Fibroblast of lung (primary cell): ENCODE data around the gene MDK. TPM values are rescaled to one million over a fixed set of nuclear protein-coding genes. Genes with fewer than 3 reads are reported as not detected.

Experiments
- DNase-seq, 2 donors: peaks; one replicate each; pipeline versions ENCODE4 v3.0.0 to v3.0.0-alpha.2; 2010; ENCODE audit warnings: low read depth in 2 of 2
- H2AFZ ChIP-seq: 2 replicates; pipeline ENCODE4 v1.5.1; 2012; ENCODE audit warnings: low read length, control low read depth, inconsistent platforms
- H3K27ac ChIP-seq: 2 replicates; pipeline ENCODE4 v1.5.1; 2011; ENCODE audit warnings: low read length, control low read depth; ENCODE audit not compliant: insufficient read depth
- H3K27me3 ChIP-seq: 2 replicates; pipeline ENCODE4 v1.5.1; 2011; ENCODE audit warnings: mild to moderate bottlenecking, low read length; ENCODE audit not compliant: control insufficient read depth, insufficient read depth
- H3K36me3 ChIP-seq: 2 replicates; pipeline ENCODE4 v1.5.1; 2011; ENCODE audit warnings: low read length; ENCODE audit not compliant: control insufficient read depth, insufficient read depth
- H3K4me1 ChIP-seq: 2 replicates; pipeline ENCODE4 v1.5.1; 2011; ENCODE audit warnings: low read length; ENCODE audit not compliant: control insufficient read depth, insufficient read depth; ENCODE audit errors: extremely low read depth
- H3K4me2 ChIP-seq: 2 replicates; pipeline ENCODE4 v1.5.1; 2011; ENCODE audit warnings: low read length, control low read depth; ENCODE audit not compliant: insufficient read depth; ENCODE audit errors: extremely low read depth
- H3K4me3 ChIP-seq, 4 experiments: fragments of 200-600 bp in 1 of 4; sonication (generic) in 1 of 4; replicated peaks in 1 of 4; 2 replicates each; pipeline ENCODE4 v1.5.1; 2011 to 2016; ENCODE audit warnings: low read length in 4 of 4, low read depth in 3 of 4, mild to moderate bottlenecking in 3 of 4, control low read depth in 2 of 4, inconsistent platforms in 1 of 4, mixed read lengths in 1 of 4; ENCODE audit not compliant: insufficient read depth in 1 of 4; ENCODE audit errors: control extremely low read depth in 1 of 4
- H3K79me2 ChIP-seq: 2 replicates; pipeline ENCODE4 v1.5.1; 2012; ENCODE audit warnings: mild to moderate bottlenecking, low read length, inconsistent platforms; ENCODE audit not compliant: control insufficient read depth, insufficient read depth
- H3K9ac ChIP-seq: 2 replicates; pipeline ENCODE4 v1.5.1; 2011; ENCODE audit warnings: mild to moderate bottlenecking, low read length, control low read depth; ENCODE audit not compliant: insufficient read depth
- H3K9me3 ChIP-seq: 2 replicates; pipeline ENCODE4 v1.5.1; 2012; ENCODE audit warnings: low read depth, low read length; ENCODE audit not compliant: control insufficient read depth, insufficient read depth
- H4K20me1 ChIP-seq: 2 replicates; pipeline ENCODE4 v1.5.1; 2011; ENCODE audit warnings: low read length; ENCODE audit not compliant: control insufficient read depth, insufficient read depth; ENCODE audit errors: extremely low read depth
- EZH2 ChIP-seq: IDR thresholded peaks from 2 replicates; pipeline ENCODE4 v1.5.1; 2012; ENCODE audit warnings: low read length, control low read depth, mild to moderate bottlenecking; ENCODE audit errors: missing control alignments
- polyA minus RNA-seq: library from RNA; depleted of rRNA, polyadenylated mRNA; stranded (reverse); fragments of >200 nt; gene quantifications from 2 replicates; pipeline ENCODE4 v1.2.3, GENCODE V29; 2011; ENCODE audit warnings: low replicate concordance
- polyA plus RNA-seq, 2 donors: library from polyadenylated mRNA; depleted of rRNA in 1 of 2; stranded (reverse) in 1 of 2; unstranded in 1 of 2; fragments of >200 nt; gene quantifications; 2 replicates each; pipeline ENCODE4 v1.2.1, GENCODE V29; 2011 to 2012; ENCODE audit warnings: missing spikeins in 1 of 2
- total RNA-seq: library from RNA; depleted of rRNA; stranded (reverse); fragments of >200 nt; gene quantifications from 2 replicates; pipeline ENCODE4 v1.2.1, GENCODE V29; 2014
- TF ChIP-seq, protein P1 (sequence below), 2 donors: IDR thresholded peaks in 1 of 2; conservative IDR thresholded peaks in 1 of 2; 1 replicate in 1 of 2; 2 replicates in 1 of 2; pipeline ENCODE4 v1.5.1; 2011 to 2012; ENCODE audit warnings: low read length in 2 of 2, control low read depth in 1 of 2, inconsistent platforms in 1 of 2, low read depth in 1 of 2, mild to moderate bottlenecking in 1 of 2

MDK gene
- total RNA-seq (44.6 and 93.2 TPM in 2 replicates), polyA plus RNA-seq (131 and 169 TPM in 2 replicates), polyA minus RNA-seq (45.2 and 79.7 TPM in 2 replicates)
- polyA plus RNA-seq (2012), result 157 and 188 TPM in 2 replicates

DNA sequence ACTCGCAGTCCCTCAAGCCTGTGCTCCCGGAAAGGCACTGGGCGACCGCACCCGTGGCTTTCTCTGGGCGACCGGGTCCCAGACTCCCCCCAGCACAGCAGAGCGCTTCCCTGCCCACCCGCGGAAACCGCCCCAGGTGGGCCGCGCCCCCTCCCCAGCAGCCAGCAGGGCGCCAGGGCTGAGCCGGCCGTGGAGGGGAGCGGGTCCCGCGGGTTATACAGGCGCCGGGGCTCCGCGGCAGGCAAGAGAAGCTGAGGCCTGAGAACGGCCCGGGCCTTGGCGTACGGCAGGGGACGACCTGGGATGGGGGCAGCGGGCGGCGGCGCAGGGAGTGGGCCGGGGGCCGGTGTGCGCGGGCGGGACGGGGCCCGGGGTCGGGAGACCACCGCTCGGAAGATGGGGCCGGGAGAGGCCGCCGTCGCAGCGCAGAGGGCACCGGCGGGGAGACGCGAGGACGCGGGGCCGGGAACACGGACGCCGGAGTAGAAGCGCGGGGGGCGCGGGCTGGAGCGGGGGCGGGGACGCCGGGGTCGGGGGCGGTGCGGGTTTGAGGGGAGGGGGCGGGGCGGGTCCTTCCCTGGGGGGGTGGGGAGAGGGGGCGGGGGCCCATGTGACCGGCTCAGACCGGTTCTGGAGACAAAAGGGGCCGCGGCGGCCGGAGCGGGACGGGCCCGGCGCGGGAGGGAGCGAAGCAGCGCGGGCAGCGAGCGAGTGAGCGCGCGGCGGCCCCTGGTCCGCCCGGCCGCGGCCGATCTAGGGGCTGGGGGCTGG is at the start of gene MDK:
TSS of gene MDK (plus strand) at position 622 of the 771 bp plus-strand sequence. CDS start 389 bp downstream, outside the sequence.
- H3K27ac ChIP-seq, result peak within 1 kb of the TSS; percentile 62

DNA sequence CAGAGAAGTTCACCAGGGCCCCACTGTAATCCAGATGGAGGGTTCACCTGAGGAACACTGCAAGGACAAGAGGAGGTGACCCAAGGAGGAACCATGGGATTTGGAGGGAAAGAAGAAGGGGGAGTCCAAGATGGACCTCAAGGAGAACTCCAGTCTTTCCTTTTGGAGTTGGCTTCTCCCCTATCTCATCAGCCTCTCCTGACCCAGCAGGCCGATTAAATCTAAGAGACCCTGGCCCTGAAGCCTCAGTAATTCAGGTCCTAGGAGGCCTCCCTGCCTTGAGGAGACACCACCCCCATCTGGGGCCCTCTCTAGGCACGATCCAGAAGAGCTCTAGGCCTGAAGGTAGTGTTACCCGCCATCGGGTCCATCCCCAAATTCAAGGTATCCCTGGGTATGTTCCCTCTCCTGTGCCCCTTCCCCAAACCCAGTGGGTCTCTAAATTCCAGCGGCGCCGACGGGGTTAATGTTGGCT is 49.3 kb upstream of the MDK start:
- H3K9me3 ChIP-seq, result no peaks in the 10 kb centered on the region
- H4K20me1 ChIP-seq, result no peaks in the 10 kb centered on the region
- H3K9ac ChIP-seq, result no peak overlapping the region
- H3K4me2 ChIP-seq, result no peak overlapping the region
- no peak overlapping the region for H3K27ac ChIP-seq
- no peak overlapping the region for H2AFZ ChIP-seq
- TF ChIP-seq, protein P1, sequence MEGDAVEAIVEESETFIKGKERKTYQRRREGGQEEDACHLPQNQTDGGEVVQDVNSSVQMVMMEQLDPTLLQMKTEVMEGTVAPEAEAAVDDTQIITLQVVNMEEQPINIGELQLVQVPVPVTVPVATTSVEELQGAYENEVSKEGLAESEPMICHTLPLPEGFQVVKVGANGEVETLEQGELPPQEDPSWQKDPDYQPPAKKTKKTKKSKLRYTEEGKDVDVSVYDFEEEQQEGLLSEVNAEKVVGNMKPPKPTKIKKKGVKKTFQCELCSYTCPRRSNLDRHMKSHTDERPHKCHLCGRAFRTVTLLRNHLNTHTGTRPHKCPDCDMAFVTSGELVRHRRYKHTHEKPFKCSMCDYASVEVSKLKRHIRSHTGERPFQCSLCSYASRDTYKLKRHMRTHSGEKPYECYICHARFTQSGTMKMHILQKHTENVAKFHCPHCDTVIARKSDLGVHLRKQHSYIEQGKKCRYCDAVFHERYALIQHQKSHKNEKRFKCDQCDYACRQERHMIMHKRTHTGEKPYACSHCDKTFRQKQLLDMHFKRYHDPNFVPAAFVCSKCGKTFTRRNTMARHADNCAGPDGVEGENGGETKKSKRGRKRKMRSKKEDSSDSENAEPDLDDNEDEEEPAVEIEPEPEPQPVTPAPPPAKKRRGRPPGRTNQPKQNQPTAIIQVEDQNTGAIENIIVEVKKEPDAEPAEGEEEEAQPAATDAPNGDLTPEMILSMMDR (conservative IDR thresholded peaks at IDR 0.05 in 1 of 2, IDR thresholded peaks at IDR 0.05 in 1 of 2; ENCODE audit: low read depth in 1 of 2, low read length in 2 of 2), result no peak
- TF ChIP-seq EZH2, result peak; percentile 98
- no peaks in the 10 kb centered on the region for H3K4me1 ChIP-seq
- H3K36me3 ChIP-seq, result no peaks in the 10 kb centered on the region
- no peaks in the 10 kb centered on the region for H3K79me2 ChIP-seq
- H3K27me3 ChIP-seq, result peaks cover 47% of the 10 kb centered on the region
- DNase-seq, result no peak
- H3K4me3 ChIP-seq, result no peak overlapping the region

More for the DNA sequence above, at the start of gene MDK:
- H3K27me3 ChIP-seq, result no peaks in the 10 kb centered on the region
- DNase-seq, result no peak
- peaks cover 5% of the 10 kb centered on the region for H3K36me3 ChIP-seq
- H3K79me2 ChIP-seq, result no peaks in the 10 kb centered on the region
- H3K4me2 ChIP-seq, result peak within 1 kb of the TSS; percentile 87
- peak within 1 kb of the TSS; percentile 29 for H2AFZ ChIP-seq
- no peaks in the 10 kb centered on the region for H3K9me3 ChIP-seq
- peak within 1 kb of the TSS; percentile 57 for H3K9ac ChIP-seq
- peak within 1 kb of the TSS; percentile 53 to 59 (median 56) for H3K4me3 ChIP-seq
- TF ChIP-seq EZH2, result no peak
- TF ChIP-seq, protein P1 (conservative IDR thresholded peaks at IDR 0.05 in 1 of 2, IDR thresholded peaks at IDR 0.05 in 1 of 2; ENCODE audit: low read depth in 1 of 2, low read length in 2 of 2), result no peak
- no peaks in the 10 kb centered on the region for H4K20me1 ChIP-seq
- H3K4me1 ChIP-seq, result peaks cover 10% of the 10 kb centered on the region

DNA sequence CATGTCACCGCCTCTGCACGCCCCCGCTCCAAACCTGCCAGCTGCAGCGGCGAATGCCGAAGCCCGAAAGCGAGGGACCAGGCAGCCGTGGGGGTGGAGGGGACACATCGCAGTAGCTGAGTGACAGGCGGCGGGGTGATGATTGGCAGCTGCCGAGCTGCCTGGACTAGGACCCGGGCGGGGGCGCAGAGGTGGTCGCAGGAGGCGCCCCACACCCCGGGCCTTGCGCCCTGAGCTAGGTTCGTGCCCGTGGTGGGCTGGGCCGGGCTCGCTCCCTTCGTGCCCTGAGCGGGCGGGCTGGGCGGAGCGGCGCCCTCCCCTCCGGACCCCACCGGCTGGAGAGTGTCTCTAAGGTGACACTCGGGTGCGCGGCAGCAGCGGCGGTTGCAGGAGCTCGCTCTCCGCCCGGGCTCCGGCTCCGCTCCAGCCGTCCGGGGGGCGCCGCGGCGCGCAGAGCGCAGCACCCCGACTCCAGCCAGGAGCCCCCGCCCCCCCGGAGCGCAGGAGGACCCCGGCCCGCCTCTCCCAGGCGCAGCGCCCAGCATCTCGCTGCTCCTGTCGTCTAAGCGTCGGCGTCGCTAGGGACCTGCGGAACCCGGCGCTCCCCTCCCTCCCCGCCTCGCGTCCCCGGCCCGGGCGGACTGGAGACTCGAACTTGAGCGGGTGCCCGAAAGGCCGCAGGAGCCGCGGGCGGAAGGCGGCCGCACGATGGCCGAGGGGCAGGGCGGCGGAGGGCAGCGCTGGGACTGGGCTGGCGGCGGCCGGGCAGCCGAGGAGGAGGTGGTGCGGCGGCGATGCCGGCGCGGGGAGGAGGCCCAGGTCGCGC is 48.7 kb upstream of the MDK start:
- Histone ChIP-seq H3K9me3 (no peaks in the 10 kb centered on the region), H2AFZ (no peak overlapping the region), H3K27me3 (peaks cover 47% of the 10 kb centered on the region), H3K4me2 (peak overlapping the region; percentile 44), H3K79me2 (no peaks in the 10 kb centered on the region), H3K27ac (no peak overlapping the region), H3K36me3 (no peaks in the 10 kb centered on the region), H4K20me1 (no peaks in the 10 kb centered on the region), H3K4me1 (no peaks in the 10 kb centered on the region), H3K9ac (peak overlapping the region; percentile 7), H3K4me3 (peak overlapping the region in 1 of 4 experiments; percentile 30)
- no peak for DNase-seq
- TF ChIP-seq, protein P1 (conservative IDR thresholded peaks at IDR 0.05 in 1 of 2, IDR thresholded peaks at IDR 0.05 in 1 of 2; ENCODE audit: low read depth in 1 of 2, low read length in 2 of 2), result no peak
- peak; percentile 90 for TF ChIP-seq EZH2
